22Rv1 (cell line): ENCODE results near the gene MAN1B1.
"Not testable (repeated sequence)": the region's sequence is repeated elsewhere in the genome, so short reads cannot be mapped to it uniquely, and the experiment has no call there.

Source experiments
- ZFX ChIP-seq: fragments of 450-650 bp; IDR thresholded peaks from 2 replicates; pipeline ENCODE4 v1.6.1; 2017; ENCODE audit warnings: antibody characterized with exemption, borderline replicate concordance
- TF ChIP-seq, protein P1 (sequence below): fragments of 450-650 bp; IDR thresholded peaks from 2 replicates; pipeline ENCODE4 v1.5.1; 2017; ENCODE audit warnings: mild to moderate bottlenecking

DNA sequence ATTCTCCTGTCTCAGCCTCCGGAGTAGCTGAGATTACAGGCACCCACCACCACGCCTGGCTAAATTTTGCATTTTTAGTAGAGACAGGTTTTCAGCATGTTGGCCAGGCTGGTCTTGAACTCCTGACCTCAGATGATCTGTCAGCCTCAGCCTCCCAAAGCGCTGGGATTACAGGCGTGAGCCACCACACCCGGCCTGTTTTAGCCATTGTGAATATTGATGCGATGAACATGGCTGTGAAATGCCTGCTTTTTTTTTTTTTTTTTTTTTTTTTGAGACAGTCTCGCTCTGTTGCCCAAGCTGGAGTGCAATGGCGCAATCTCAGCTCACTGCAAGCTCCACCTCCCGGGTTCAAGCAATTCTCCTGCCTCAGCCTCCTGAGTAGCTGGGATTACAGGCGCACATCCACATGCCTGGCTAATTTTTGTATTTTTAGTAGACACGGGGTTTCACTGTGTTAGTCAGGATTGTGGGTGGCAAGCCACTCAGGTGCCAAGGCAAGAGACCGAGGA, 31.4 kb downstream of the MAN1B1 start:
- TF ChIP-seq, protein P1, sequence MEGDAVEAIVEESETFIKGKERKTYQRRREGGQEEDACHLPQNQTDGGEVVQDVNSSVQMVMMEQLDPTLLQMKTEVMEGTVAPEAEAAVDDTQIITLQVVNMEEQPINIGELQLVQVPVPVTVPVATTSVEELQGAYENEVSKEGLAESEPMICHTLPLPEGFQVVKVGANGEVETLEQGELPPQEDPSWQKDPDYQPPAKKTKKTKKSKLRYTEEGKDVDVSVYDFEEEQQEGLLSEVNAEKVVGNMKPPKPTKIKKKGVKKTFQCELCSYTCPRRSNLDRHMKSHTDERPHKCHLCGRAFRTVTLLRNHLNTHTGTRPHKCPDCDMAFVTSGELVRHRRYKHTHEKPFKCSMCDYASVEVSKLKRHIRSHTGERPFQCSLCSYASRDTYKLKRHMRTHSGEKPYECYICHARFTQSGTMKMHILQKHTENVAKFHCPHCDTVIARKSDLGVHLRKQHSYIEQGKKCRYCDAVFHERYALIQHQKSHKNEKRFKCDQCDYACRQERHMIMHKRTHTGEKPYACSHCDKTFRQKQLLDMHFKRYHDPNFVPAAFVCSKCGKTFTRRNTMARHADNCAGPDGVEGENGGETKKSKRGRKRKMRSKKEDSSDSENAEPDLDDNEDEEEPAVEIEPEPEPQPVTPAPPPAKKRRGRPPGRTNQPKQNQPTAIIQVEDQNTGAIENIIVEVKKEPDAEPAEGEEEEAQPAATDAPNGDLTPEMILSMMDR, result not testable (repeated sequence)
- not testable (repeated sequence) for TF ChIP-seq ZFX
